Measurements from ENCODE around the gene ANAPC7. TPM values are rescaled to one million over a fixed set of nuclear protein-coding genes. Genes with fewer than 3 reads are reported as not detected.

The ANAPC7 gene
- total RNA-seq, 1 donor from 2014 or later, result 64.8 TPM

DNA sequence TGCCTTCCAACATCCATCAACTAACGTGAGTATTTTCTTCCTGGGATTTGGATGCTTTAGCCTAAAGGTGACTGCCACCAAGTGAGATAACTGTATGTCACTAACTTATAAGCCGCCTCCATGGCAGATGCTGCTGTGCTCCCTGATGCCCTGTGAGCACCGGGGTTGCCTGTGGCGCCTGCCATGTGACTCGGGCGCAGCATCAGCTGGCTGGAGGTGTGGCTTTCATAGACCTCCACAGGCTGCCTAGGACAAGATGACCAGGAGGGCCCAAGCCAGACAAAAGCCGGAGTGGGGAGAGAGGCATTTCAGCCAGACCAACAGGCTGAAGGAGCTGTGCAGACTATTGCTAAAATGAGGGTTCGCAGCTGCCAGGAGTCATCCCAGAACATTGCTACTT, 55.7 kb downstream of the ANAPC7 start:
- H3K9me3 Mint-ChIP-seq (ENCODE audit: unreplicated experiment), result no peaks in the 10 kb centered on the region
- H3K27me3 Mint-ChIP-seq (ENCODE audit: unreplicated experiment), result no peaks in the 10 kb centered on the region
- H3K4me1 Mint-ChIP-seq (ENCODE audit: unreplicated experiment), result peaks cover 7% of the 10 kb centered on the region
- H3K27ac Mint-ChIP-seq (ENCODE audit: unreplicated experiment), result no peak overlapping the region
- H3K36me3 Mint-ChIP-seq (ENCODE audit: low read depth, unreplicated experiment), result peaks cover 57% of the 10 kb centered on the region
- TF ChIP-seq, protein P1, sequence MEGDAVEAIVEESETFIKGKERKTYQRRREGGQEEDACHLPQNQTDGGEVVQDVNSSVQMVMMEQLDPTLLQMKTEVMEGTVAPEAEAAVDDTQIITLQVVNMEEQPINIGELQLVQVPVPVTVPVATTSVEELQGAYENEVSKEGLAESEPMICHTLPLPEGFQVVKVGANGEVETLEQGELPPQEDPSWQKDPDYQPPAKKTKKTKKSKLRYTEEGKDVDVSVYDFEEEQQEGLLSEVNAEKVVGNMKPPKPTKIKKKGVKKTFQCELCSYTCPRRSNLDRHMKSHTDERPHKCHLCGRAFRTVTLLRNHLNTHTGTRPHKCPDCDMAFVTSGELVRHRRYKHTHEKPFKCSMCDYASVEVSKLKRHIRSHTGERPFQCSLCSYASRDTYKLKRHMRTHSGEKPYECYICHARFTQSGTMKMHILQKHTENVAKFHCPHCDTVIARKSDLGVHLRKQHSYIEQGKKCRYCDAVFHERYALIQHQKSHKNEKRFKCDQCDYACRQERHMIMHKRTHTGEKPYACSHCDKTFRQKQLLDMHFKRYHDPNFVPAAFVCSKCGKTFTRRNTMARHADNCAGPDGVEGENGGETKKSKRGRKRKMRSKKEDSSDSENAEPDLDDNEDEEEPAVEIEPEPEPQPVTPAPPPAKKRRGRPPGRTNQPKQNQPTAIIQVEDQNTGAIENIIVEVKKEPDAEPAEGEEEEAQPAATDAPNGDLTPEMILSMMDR (IDR thresholded peaks at IDR 0.05; ENCODE audit: unreplicated experiment), result no peak
- H3K4me3 Mint-ChIP-seq (ENCODE audit: unreplicated experiment), result no peak overlapping the region
- no peak for DNase-seq (ENCODE audit: low spot score)

DNA sequence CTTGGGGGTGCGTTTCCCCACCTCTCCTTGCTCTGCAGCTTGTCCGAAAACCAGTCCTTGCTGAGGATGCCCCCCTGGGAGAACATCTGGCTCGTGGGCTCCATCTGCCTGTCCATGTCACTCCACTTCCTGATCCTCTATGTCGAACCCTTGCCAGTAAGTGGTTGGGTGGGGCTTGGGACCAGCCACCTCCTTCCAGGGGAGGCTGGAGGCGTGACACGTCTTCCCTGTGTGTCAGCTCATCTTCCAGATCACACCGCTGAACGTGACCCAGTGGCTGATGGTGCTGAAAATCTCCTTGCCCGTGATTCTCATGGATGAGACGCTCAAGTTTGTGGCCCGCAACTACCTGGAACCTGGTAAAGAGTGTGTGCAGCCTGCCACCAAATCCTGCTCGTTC, 57.5 kb downstream of the ANAPC7 start:
- Mint-ChIP-seq H3K27me3 (ENCODE audit: unreplicated experiment) (peaks cover 4% of the 10 kb centered on the region), H3K9me3 (ENCODE audit: unreplicated experiment) (no peaks in the 10 kb centered on the region), H3K27ac (ENCODE audit: unreplicated experiment) (no peak overlapping the region), H3K4me1 (ENCODE audit: unreplicated experiment) (peaks cover 2% of the 10 kb centered on the region), H3K36me3 (ENCODE audit: low read depth, unreplicated experiment) (peaks cover 69% of the 10 kb centered on the region), H3K4me3 (ENCODE audit: unreplicated experiment) (peak overlapping the region; percentile 63)
- no peak for DNase-seq (ENCODE audit: low spot score)
- TF ChIP-seq, protein P1 (IDR thresholded peaks at IDR 0.05; ENCODE audit: unreplicated experiment), result no peak

DNA sequence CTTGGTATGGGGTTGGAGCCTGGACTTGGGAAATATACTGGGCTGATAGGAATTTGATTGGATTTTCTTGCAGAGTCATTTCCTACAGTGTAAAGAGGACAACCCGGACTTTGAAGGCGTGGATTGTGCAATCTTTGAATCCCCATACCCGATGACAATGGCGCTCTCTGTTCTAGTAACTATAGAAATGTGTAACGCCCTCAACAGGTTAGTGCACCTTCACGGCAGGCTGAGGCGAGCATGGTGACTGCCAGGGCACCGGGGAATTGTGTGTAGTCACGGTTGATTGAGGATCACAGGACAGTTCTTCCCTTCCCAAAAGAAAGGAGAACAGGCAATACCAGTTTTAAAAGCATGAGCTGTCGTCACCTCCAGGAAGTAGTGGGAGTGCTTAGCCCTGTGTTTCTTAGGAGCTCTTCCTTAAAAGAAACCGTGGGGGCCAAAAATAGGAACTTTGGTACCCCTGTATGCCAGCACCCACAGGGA, 58.3 kb downstream of the ANAPC7 start:
- Mint-ChIP-seq H3K36me3 (ENCODE audit: low read depth, unreplicated experiment) (peaks cover 67% of the 10 kb centered on the region), H3K4me1 (ENCODE audit: unreplicated experiment) (peaks cover 2% of the 10 kb centered on the region), H3K27me3 (ENCODE audit: unreplicated experiment) (peaks cover 4% of the 10 kb centered on the region), H3K27ac (ENCODE audit: unreplicated experiment) (no peak overlapping the region), H3K9me3 (ENCODE audit: unreplicated experiment) (no peaks in the 10 kb centered on the region), H3K4me3 (ENCODE audit: unreplicated experiment) (peak overlapping the region; percentile 59)
- TF ChIP-seq, protein P1 (IDR thresholded peaks at IDR 0.05; ENCODE audit: unreplicated experiment), result no peak
- DNase-seq (ENCODE audit: low spot score), result no peak

DNA sequence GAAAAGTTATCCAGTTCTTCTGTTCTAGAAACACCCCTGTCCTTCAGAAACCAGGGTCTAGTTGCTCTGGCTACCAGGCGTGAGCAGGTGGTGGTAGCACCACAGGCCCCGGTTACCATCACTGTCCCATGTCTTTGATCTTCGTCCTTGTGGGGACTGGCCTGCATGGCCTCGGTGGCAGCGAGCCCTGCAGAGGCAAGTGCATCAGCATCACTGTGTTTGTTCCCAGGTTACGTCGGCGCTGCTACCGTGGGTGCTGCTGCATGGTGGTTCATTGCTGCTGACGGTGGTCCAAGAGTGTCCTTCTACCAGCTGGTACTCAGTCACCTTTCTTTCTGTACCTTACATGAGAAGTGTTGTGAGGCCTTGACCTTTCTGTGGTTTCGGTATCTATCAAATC, 58.9 kb downstream of the ANAPC7 start:
- H3K4me3 Mint-ChIP-seq (ENCODE audit: unreplicated experiment), result no peak overlapping the region
- H3K9me3 Mint-ChIP-seq (ENCODE audit: unreplicated experiment), result no peaks in the 10 kb centered on the region

More for the DNA sequence above, 58.9 kb downstream of the ANAPC7 start:
- Mint-ChIP-seq H3K27ac (ENCODE audit: unreplicated experiment) (no peak overlapping the region), H3K27me3 (ENCODE audit: unreplicated experiment) (peaks cover 4% of the 10 kb centered on the region), H3K4me1 (ENCODE audit: unreplicated experiment) (no peaks in the 10 kb centered on the region), H3K36me3 (ENCODE audit: low read depth, unreplicated experiment) (peaks cover 67% of the 10 kb centered on the region)
- DNase-seq (ENCODE audit: low spot score), result no peak
- TF ChIP-seq, protein P1 (IDR thresholded peaks at IDR 0.05; ENCODE audit: unreplicated experiment), result no peak
